SK-N-SH (cell line): Measurements from ENCODE around the gene PON3. TPM values are rescaled to one million over a fixed set of nuclear protein-coding genes. Genes with fewer than 3 reads are reported as not detected.

Experiments used
- CTCF ChIA-PET: fragments of 300-600, 350-600 bp; formaldehyde crosslinking; extraction: SDS; loops from one replicate; lab custom pipeline; 2021; lab: Yijun Ruan, JAX
- POLR2A ChIA-PET: fragments of 350-600 bp; sonication (Branson Sonifier 250); formaldehyde crosslinking; extraction: SDS; loops from one replicate; lab custom pipeline; 2020; ENCODE audit warnings: antibody characterized with exemption, inconsistent platforms; lab: Yijun Ruan, JAX
- DNase-seq: peaks from one replicate; pipeline ENCODE4 v3.0.0; 2012
- H2AFZ ChIP-seq: fragments of 200-600 bp; sonication (generic); 2 replicates; pipeline ENCODE4 v1.8.1; 2016; ENCODE audit warnings: antibody characterized with exemption, mild to moderate bottlenecking, low read depth
- H3F3A ChIP-seq: fragments of 200-600 bp; sonication (generic); replicated peaks from 2 replicates; pipeline ENCODE3; 2016; ENCODE audit warnings: antibody characterized with exemption, mild to moderate bottlenecking; ENCODE audit not compliant: insufficient read depth
- H3K27ac ChIP-seq, 2 experiments: fragments of 200-500 bp in 1 of 2; fragments of 200-600 bp in 1 of 2; sonication (Bioruptor generic) in 1 of 2; sonication (generic), shearing (Covaris generic) in 1 of 2; 2 replicates each; pipeline versions ENCODE4 v1.5.1 to v1.6.1; 2014 to 2016; ENCODE audit warnings: low read depth in 2 of 2, inconsistent platforms in 1 of 2, low read length in 1 of 2, mild to moderate bottlenecking in 1 of 2, mixed read lengths in 1 of 2
- H3K27me3 ChIP-seq: fragments of 200-600 bp; sonication (generic), shearing (Covaris generic); 2 replicates; pipeline ENCODE4 v1.6.1; 2016; ENCODE audit warnings: mixed run types; ENCODE audit not compliant: insufficient read depth
- H3K36me3 ChIP-seq, 2 experiments: fragments of 200-500 bp in 1 of 2; fragments of 200-600 bp in 1 of 2; sonication (Bioruptor generic) in 1 of 2; sonication (generic) in 1 of 2; replicated peaks in 1 of 2; 2 replicates each; pipeline versions ENCODE3 to v1.5.1; 2014 to 2016; ENCODE audit warnings: low read length in 1 of 2, mild to moderate bottlenecking in 1 of 2; ENCODE audit not compliant: insufficient read depth in 2 of 2, control insufficient read depth in 1 of 2
- H3K4me1 ChIP-seq, 2 experiments: fragments of 200-500 bp in 1 of 2; fragments of 200-600 bp in 1 of 2; sonication (Bioruptor generic) in 1 of 2; sonication (generic), shearing (Covaris generic) in 1 of 2; 2 replicates each; pipeline versions ENCODE4 v1.5.1 to v1.6.1; 2014 to 2016; ENCODE audit warnings: low read depth in 1 of 2, low read length in 1 of 2, mixed run types in 1 of 2; ENCODE audit not compliant: insufficient read depth in 2 of 2, control insufficient read depth in 1 of 2
- H3K4me2 ChIP-seq: fragments of 200-600 bp; sonication (generic), shearing (Covaris generic); 2 replicates; pipeline ENCODE4 v1.6.1; 2017; ENCODE audit warnings: mixed run types
- H3K4me3 ChIP-seq, 2 experiments: fragments of 200-500 bp in 1 of 2; fragments of 200-600 bp in 1 of 2; sonication (Bioruptor generic) in 1 of 2; sonication (generic), shearing (Covaris generic) in 1 of 2; 2 replicates each; pipeline versions ENCODE4 v1.5.1 to v1.8.1; 2014 to 2016; ENCODE audit warnings: low read depth in 2 of 2, inconsistent platforms in 1 of 2, low read length in 1 of 2, mild to moderate bottlenecking in 1 of 2, mixed read lengths in 1 of 2, moderate library complexity in 1 of 2
- H3K79me2 ChIP-seq: fragments of 200-600 bp; sonication (generic); 2 replicates; pipeline ENCODE4 v1.8.1; 2017; ENCODE audit warnings: mild to moderate bottlenecking; ENCODE audit not compliant: insufficient read depth
- H3K9ac ChIP-seq: fragments of 200-600 bp; sonication (generic); 2 replicates; pipeline ENCODE4 v1.6.1; 2017; ENCODE audit warnings: mixed run types
- H3K9me2 ChIP-seq: fragments of 200-600 bp; sonication (generic); 2 replicates; pipeline ENCODE4 v1.6.1; 2017; ENCODE audit warnings: mixed run types
- H3K9me3 ChIP-seq: fragments of 200-600 bp; sonication (generic); 2 replicates; pipeline ENCODE4 v1.6.1; 2017; ENCODE audit warnings: mixed run types, mild to moderate bottlenecking, moderate library complexity
- H4K20me1 ChIP-seq: fragments of 200-600 bp; sonication (generic); 2 replicates; pipeline ENCODE4 v1.6.1; 2017; ENCODE audit warnings: mild to moderate bottlenecking, mixed run types; ENCODE audit not compliant: insufficient read depth
- EP300 ChIP-seq, 2 experiments: IDR thresholded peaks; 2 replicates each; pipeline versions ENCODE4 v1.4.0 to v1.6.1; 2012; ENCODE audit warnings: borderline replicate concordance in 1 of 2, low read depth in 1 of 2, low read length in 1 of 2
- FOSL2 ChIP-seq: IDR thresholded peaks from 2 replicates; pipeline ENCODE4 v1.4.0; 2012; ENCODE audit warnings: low read depth, mild to moderate bottlenecking, moderate library complexity, borderline replicate concordance
- GABPA ChIP-seq: IDR thresholded peaks from 2 replicates; pipeline ENCODE4 v1.4.0; 2012; ENCODE audit warnings: low read depth, mild to moderate bottlenecking
- JUND ChIP-seq: IDR thresholded peaks from 2 replicates; pipeline ENCODE4 v1.4.0; 2012
- NRF1 ChIP-seq: IDR thresholded peaks from 2 replicates; pipeline ENCODE4 v1.6.1; 2012; ENCODE audit warnings: low read depth, mild to moderate bottlenecking, low read length
- TCF12 ChIP-seq: IDR thresholded peaks from 2 replicates; pipeline ENCODE4 v1.4.0; 2012
- TEAD4 ChIP-seq: IDR thresholded peaks from 2 replicates; pipeline ENCODE4 v1.4.0; 2012; ENCODE audit warnings: mild to moderate bottlenecking, borderline replicate concordance; ENCODE audit not compliant: insufficient read depth
- YY1 ChIP-seq: IDR thresholded peaks from 2 replicates; pipeline ENCODE4 v1.4.0; 2012; ENCODE audit warnings: low read depth, mild to moderate bottlenecking
- WGBS: methylation state at CpG from one replicate; pipeline ENCODE4 v1.1.6; 2017; ENCODE audit warnings: low lambda C conversion rate; 5-methylcytosine and 5-hydroxymethylcytosine counted together
- polyA plus RNA-seq, 3 experiments: library from polyadenylated mRNA; depleted of rRNA; stranded (reverse); fragments of >200 nt; gene quantifications; 2 replicates each; pipeline ENCODE4 v1.2.3, GENCODE V29; 2012
- TF ChIP-seq, protein P1 (sequence below): fragments of 150-350 bp; IDR thresholded peaks from 2 replicates; pipeline ENCODE4 v1.6.1; 2017; ENCODE audit warnings: antibody characterized with exemption, low read length, low read depth, borderline replicate concordance
- TF ChIP-seq, protein P2 (sequence below): fragments of 200-600 bp; sonication (generic); IDR thresholded peaks from 2 replicates; pipeline ENCODE4 v1.6.1; 2017; ENCODE audit warnings: antibody characterized with exemption, mild to moderate bottlenecking, moderate library complexity
- TF ChIP-seq, protein P3 (sequence below): IDR thresholded peaks from 2 replicates; pipeline ENCODE4; 2012

Gene PON3
- polyA plus RNA-seq, 1 of the 3 experiments (the other 2 are of a cell fraction): not detected

- POLR2A ChIA-PET: no interaction called here
- Histone ChIP-seq H3K4me1 (peaks cover 0 to 7% of the 10 kb centered on the region in 2 experiments; a peak in 2 of 4 replicates), H3K9ac (peak overlapping the region; percentile 23; the same call in 1 of the 2 replicates), H3K36me3 (no peaks in the 10 kb centered on the region), H3K79me2 (no peaks in the 10 kb centered on the region), H3K27ac (peak overlapping the region in 1 of 2 experiments; percentile 1; a peak in 1 of 4 replicates), H3K4me2 (peak overlapping the region; percentile 67), H3K4me3 (peak overlapping the region; percentile 44 to 52; a peak in 3 of 4 replicates), H2AFZ (peak overlapping the region; percentile 93), H3K9me2 (no peaks in the 10 kb centered on the region; the same call in 1 of the 2 replicates), H3F3A (peaks cover 21% of the 10 kb centered on the region), H3K9me3 (peaks cover 5% of the 10 kb centered on the region; the same call in 1 of the 2 replicates), H4K20me1 (no peaks in the 10 kb centered on the region), H3K27me3 (no peaks in the 10 kb centered on the region)
- CTCF ChIA-PET: no interaction called here
- TF ChIP-seq, protein P1, sequence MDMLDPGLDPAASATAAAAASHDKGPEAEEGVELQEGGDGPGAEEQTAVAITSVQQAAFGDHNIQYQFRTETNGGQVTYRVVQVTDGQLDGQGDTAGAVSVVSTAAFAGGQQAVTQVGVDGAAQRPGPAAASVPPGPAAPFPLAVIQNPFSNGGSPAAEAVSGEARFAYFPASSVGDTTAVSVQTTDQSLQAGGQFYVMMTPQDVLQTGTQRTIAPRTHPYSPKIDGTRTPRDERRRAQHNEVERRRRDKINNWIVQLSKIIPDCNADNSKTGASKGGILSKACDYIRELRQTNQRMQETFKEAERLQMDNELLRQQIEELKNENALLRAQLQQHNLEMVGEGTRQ: no peak
- peak; percentile 18; the same call in 1 of the 2 replicates for TF ChIP-seq TCF12
- no peak for TF ChIP-seq NRF1
- no peak for DNase-seq
- WGBS: 34% methylated on average over 1 of the region's 1 CpG
These were observed 65.2 kb downstream of the PON3 start for GRCh38 chr7:95330961-95331337.

DNA sequence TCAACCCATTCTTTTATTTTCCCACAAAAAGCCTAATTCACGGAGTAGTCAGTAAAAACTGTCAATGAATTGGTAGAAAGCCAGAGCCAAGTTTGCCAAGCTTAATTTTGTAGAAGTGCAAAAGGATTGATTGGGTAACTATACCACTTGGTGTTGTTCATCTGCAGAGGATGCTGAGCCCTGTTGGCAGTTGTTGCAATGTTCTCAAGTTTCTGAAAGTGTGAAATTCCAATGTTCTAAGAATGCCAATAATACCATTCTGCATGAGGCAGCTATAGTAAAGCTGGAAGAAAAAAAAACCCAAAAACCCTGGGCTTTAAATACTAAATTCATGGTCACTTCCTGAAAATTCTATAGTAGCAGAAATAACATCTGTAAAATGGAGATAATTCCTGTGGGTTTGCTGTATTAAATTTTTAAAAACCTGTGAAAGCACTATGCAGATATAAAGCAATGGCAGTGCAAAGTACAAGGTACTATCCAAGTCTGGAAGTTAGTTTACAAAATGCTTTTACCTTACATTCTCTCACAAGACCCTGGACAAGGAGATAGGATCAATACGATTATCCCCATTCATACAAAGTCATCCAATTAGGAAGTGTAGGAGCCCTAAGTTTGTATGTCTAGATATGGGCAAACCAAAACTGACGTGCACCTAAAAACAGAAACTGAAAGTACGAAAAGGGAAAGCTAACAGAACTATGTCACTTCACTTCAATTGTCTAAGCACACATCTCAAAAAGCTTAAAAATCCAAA is 65.8 kb downstream of the PON3 start:
- peaks cover 5% of the 10 kb centered on the region; the same call in 1 of the 2 replicates for H3K9me3 ChIP-seq
- CTCF ChIA-PET: no interaction called here

DNA sequence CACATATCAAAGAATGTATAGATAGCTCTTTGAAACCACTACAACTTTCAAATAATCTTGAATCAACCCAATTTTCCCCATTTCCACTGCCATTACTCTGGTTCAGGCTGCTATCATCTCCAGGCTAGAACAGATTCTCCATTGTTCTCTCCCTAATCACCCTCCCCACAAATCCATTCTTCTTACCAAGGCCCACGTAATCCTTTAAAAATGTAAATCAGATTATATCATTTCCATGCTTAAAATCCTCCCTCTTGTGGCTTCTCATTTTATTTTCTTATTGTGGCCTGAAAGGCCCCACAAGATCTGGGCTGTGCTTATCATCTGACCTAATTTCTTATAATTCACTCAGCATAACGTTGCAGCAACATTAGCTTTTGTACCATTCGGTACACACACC is 68.8 kb downstream of the PON3 start:
- no peak overlapping the region for H3K4me3 ChIP-seq
- no peaks in the 10 kb centered on the region for H3K9me3 ChIP-seq
- CTCF ChIA-PET: no interaction called here
- no peak overlapping the region for H2AFZ ChIP-seq
- H3F3A ChIP-seq: no peaks in the 10 kb centered on the region
- no peaks in the 10 kb centered on the region for H3K79me2 ChIP-seq
- H3K36me3 ChIP-seq: no peaks in the 10 kb centered on the region
- POLR2A ChIA-PET: no interaction called here
- TF ChIP-seq FOSL2: peak; percentile 40; the same call in 1 of the 2 replicates
- no peak for TF ChIP-seq YY1
- TF ChIP-seq, protein P2, sequence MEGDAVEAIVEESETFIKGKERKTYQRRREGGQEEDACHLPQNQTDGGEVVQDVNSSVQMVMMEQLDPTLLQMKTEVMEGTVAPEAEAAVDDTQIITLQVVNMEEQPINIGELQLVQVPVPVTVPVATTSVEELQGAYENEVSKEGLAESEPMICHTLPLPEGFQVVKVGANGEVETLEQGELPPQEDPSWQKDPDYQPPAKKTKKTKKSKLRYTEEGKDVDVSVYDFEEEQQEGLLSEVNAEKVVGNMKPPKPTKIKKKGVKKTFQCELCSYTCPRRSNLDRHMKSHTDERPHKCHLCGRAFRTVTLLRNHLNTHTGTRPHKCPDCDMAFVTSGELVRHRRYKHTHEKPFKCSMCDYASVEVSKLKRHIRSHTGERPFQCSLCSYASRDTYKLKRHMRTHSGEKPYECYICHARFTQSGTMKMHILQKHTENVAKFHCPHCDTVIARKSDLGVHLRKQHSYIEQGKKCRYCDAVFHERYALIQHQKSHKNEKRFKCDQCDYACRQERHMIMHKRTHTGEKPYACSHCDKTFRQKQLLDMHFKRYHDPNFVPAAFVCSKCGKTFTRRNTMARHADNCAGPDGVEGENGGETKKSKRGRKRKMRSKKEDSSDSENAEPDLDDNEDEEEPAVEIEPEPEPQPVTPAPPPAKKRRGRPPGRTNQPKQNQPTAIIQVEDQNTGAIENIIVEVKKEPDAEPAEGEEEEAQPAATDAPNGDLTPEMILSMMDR: peak; percentile 17; the same call in 1 of the 2 replicates
- TF ChIP-seq EP300 (IDR thresholded peaks at IDR 0.05; ENCODE audit: borderline replicate concordance in 1 of 2, low read depth in 1 of 2, low read length in 1 of 2): peak in 1 of 2 experiments; percentile 46; a peak in 1 of 4 replicates
- TF ChIP-seq TCF12: peak; percentile 49; the same call in 1 of the 2 replicates
- TF ChIP-seq, protein P3, sequence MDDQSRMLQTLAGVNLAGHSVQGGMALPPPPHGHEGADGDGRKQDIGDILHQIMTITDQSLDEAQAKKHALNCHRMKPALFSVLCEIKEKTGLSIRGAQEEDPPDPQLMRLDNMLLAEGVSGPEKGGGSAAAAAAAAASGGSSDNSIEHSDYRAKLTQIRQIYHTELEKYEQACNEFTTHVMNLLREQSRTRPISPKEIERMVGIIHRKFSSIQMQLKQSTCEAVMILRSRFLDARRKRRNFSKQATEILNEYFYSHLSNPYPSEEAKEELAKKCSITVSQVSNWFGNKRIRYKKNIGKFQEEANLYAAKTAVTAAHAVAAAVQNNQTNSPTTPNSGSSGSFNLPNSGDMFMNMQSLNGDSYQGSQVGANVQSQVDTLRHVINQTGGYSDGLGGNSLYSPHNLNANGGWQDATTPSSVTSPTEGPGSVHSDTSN: peak; percentile 8; the same call in 1 of the 2 replicates
- TF ChIP-seq GABPA: no peak
- TF ChIP-seq TEAD4: 0 out of 2 replicates have a peak, but pooled peaks have one; percentile 55
- peak; percentile 25; the same call in 1 of the 2 replicates for TF ChIP-seq JUND
- H3K4me1 ChIP-seq: no peaks in the 10 kb centered on the region; a peak in 2 of 4 replicates
- no peaks in the 10 kb centered on the region; the same call in 1 of the 2 replicates for H3K9me2 ChIP-seq
- no peak overlapping the region for H3K27ac ChIP-seq
- no peaks in the 10 kb centered on the region for H4K20me1 ChIP-seq
- no peak overlapping the region for H3K9ac ChIP-seq
- H3K27me3 ChIP-seq: no peaks in the 10 kb centered on the region
- DNase-seq: no peak
- no peak overlapping the region for H3K4me2 ChIP-seq
- 13% methylated on average over 3 of the region's 3 CpGs for WGBS

More for the DNA sequence above, 65.8 kb downstream of the PON3 start:
- no peaks in the 10 kb centered on the region for H3K36me3 ChIP-seq
- no peak for TF ChIP-seq NRF1
- 13% methylated on average over 4 of the region's 4 CpGs for WGBS
- H3K4me2 ChIP-seq: peak overlapping the region; percentile 67
- H3K27ac ChIP-seq: peak overlapping the region in 1 of 2 experiments; percentile 1; a peak in 1 of 4 replicates
- H3K27me3 ChIP-seq: no peaks in the 10 kb centered on the region
- H3K4me3 ChIP-seq: peak overlapping the region; percentile 44 to 52; a peak in 3 of 4 replicates
- no peaks in the 10 kb centered on the region; the same call in 1 of the 2 replicates for H3K9me2 ChIP-seq
- H3F3A ChIP-seq: peaks cover 15% of the 10 kb centered on the region
- H3K79me2 ChIP-seq: no peaks in the 10 kb centered on the region
- POLR2A ChIA-PET: no interaction called here
- no peaks in the 10 kb centered on the region for H4K20me1 ChIP-seq
- peak overlapping the region; percentile 23; the same call in 1 of the 2 replicates for H3K9ac ChIP-seq
- peak overlapping the region; percentile 93 for H2AFZ ChIP-seq
- H3K4me1 ChIP-seq: peaks cover 0 to 2% of the 10 kb centered on the region in 2 experiments; a peak in 1 of 4 replicates
- no peak for DNase-seq
